Left ventricle myocardium inferior (tissue), 1 donor: ENCODE data around the gene CHPF. TPM values are rescaled to one million over a fixed set of nuclear protein-coding genes. Genes with fewer than 3 reads are reported as not detected.

ENCODE experiments used
- DNase-seq: peaks from one replicate; pipeline ENCODE4 v3.0.0-alpha.2; 2020
- H3K27ac ChIP-seq: fragments of 200-600 bp; replicated peaks from 2 replicates; pipeline ENCODE4 v1.8.0; 2021
- H3K27me3 ChIP-seq: fragments of 200-600 bp; 2 replicates; pipeline ENCODE4 v1.8.0; 2021; ENCODE audit warnings: low read depth
- H3K36me3 ChIP-seq: fragments of 200-600 bp; 2 replicates; pipeline ENCODE4 v1.8.0; 2021
- H3K4me1 ChIP-seq: fragments of 200-600 bp; 2 replicates; pipeline ENCODE4 v1.8.0; 2021
- H3K4me3 ChIP-seq: fragments of 200-600 bp; 2 replicates; pipeline ENCODE4 v1.8.0; 2021; ENCODE audit warnings: mild to moderate bottlenecking, moderate library complexity
- H3K9me3 ChIP-seq: fragments of 200-600 bp; replicated peaks from 2 replicates; pipeline ENCODE4 v1.8.0; 2021
- intact Hi-C: fragments of 100-400 bp; cut with micrococcal nuclease; formaldehyde crosslinking; loops from one replicate; pipeline ENCODE4 v1.11.0; 2022
- total RNA-seq: library from RNA; stranded (reverse); fragmentation: NEBNext Ultra II Directional; extraction: Animal tissue kit (Norgen Biotek cat#: 25700); gene quantifications from one replicate; pipeline ENCODE4 v1.2.1, GENCODE V29; 2021
- TF ChIP-seq, protein P1 (sequence below): fragments of 200-600 bp; IDR thresholded peaks from 2 replicates; pipeline ENCODE4 v1.8.0; 2021; ENCODE audit warnings: antibody characterized with exemption, mild to moderate bottlenecking, borderline replicate concordance
- donor health status: DM: no; HTN: yes; CAD: no; lungs with severe emphysema.

CHPF gene
- total RNA-seq, 1 donor from 2014 or later, result 104 TPM

DNA sequence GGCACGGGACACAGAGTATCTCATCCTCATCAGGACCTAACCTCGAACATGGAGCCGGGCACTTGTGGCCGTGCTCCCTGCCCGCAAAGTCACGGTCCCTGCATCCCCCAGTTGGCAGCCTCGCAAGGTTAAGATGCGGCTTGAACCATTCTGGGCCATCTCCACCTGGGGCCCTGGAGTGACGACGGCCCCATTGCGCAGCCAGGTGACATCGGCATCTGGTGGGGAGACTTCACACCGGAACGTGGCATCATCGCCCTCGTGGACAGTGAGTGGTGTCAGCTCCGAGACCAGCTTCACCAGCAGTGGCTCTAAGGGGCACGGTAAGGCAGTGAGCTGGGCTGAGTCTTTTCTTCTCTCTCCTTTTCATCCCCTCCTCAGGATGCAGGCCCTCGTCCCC, 12.8 kb upstream of the CHPF start:
- Histone ChIP-seq H3K27ac (no peak overlapping the region), H3K27me3 (peaks cover 32% of the 10 kb centered on the region), H3K4me1 (peaks cover 34% of the 10 kb centered on the region), H3K36me3 (peaks cover 15% of the 10 kb centered on the region), H3K4me3 (no peak overlapping the region), H3K9me3 (no peaks in the 10 kb centered on the region)
- DNase-seq, result no peak
- TF ChIP-seq, protein P1, sequence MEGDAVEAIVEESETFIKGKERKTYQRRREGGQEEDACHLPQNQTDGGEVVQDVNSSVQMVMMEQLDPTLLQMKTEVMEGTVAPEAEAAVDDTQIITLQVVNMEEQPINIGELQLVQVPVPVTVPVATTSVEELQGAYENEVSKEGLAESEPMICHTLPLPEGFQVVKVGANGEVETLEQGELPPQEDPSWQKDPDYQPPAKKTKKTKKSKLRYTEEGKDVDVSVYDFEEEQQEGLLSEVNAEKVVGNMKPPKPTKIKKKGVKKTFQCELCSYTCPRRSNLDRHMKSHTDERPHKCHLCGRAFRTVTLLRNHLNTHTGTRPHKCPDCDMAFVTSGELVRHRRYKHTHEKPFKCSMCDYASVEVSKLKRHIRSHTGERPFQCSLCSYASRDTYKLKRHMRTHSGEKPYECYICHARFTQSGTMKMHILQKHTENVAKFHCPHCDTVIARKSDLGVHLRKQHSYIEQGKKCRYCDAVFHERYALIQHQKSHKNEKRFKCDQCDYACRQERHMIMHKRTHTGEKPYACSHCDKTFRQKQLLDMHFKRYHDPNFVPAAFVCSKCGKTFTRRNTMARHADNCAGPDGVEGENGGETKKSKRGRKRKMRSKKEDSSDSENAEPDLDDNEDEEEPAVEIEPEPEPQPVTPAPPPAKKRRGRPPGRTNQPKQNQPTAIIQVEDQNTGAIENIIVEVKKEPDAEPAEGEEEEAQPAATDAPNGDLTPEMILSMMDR, result no peak
- intact Hi-C loops, result no loop called here

DNA sequence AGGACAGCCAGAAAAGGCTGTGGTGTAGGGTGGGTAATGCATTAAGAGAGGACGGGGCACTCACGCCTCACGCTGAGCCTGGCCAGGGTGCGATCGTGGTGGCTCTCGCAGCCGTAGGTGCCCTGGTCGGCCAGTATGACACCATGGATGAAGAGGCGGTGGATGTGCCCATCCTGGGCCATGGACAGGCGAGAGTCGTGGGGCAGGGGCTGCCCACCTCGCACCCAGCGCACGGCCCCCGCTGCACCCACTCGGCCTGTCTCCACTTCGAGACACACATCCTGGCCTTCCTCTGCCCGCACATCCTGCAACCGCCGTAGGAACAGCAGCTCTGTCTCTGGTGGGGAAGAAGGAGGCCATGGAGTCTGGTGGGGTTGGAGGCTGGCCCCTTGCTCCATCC, 12.3 kb upstream of the CHPF start:
- TF ChIP-seq, protein P1, result no peak
- peaks cover 15% of the 10 kb centered on the region for H3K36me3 ChIP-seq
- peaks cover 31% of the 10 kb centered on the region for H3K4me1 ChIP-seq
- H3K27ac ChIP-seq, result no peak overlapping the region
- H3K4me3 ChIP-seq, result no peak overlapping the region
- peaks cover 37% of the 10 kb centered on the region for H3K27me3 ChIP-seq
- no peak for DNase-seq
- no peaks in the 10 kb centered on the region for H3K9me3 ChIP-seq
- intact Hi-C loops, result no loop called here

DNA sequence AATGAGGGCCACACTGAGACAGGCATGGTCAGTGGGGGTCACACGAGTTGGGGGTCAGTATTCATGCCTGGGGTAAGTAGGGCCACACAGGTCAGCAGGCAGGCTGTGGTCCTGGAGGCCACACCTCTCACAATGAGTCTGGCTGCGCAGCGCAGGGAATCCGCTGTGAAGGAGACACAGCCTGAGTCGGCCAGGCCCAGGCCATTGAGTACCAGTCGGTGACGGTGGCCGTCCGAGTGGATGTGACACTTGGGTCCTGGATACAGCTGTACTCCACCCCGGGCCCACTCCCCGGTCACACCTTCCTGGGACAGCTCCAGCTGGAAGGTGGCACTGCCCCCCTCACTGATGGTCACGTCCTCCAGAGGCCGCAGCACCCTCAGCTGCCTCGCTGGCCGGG, 10.7 kb upstream of the CHPF start:
- intact Hi-C loops, result no loop called here
- DNase-seq, result no peak
- Histone ChIP-seq H3K36me3 (peaks cover 15% of the 10 kb centered on the region), H3K27ac (no peak overlapping the region), H3K27me3 (peaks cover 47% of the 10 kb centered on the region), H3K9me3 (no peaks in the 10 kb centered on the region), H3K4me3 (no peak overlapping the region), H3K4me1 (peaks cover 21% of the 10 kb centered on the region)
- TF ChIP-seq, protein P1, result no peak

DNA sequence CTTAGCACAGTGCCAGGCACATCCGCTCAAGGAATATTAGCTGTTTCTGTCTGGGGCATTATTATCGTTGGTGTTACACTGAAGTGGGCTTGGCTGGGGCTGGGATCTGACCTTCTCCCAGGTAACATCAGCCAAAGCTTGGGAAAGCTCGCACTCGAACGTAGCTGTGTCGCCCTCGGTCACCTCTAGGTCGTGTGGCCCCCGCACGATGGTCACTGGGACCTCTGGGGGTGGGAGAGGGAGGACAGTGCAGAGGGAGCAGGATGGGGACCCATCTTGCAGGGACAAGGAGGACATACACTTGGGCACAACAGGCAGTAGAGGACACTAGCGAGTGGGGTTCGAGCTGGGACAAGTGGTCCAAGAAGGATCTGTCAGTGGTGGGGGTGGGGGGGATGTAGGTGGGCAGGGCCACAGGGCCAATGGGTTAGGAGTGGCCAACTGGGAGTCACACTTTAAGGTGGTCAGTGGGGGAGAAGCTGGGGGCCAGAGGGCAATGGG, 9.9 kb upstream of the CHPF start:
- no peak overlapping the region for H3K27ac ChIP-seq
- intact Hi-C loops, result no loop called here
- peaks cover 47% of the 10 kb centered on the region for H3K27me3 ChIP-seq
- H3K4me1 ChIP-seq, result peaks cover 21% of the 10 kb centered on the region
- no peak for DNase-seq
- no peaks in the 10 kb centered on the region for H3K9me3 ChIP-seq
- peaks cover 15% of the 10 kb centered on the region for H3K36me3 ChIP-seq
- no peak overlapping the region for H3K4me3 ChIP-seq
- TF ChIP-seq, protein P1, result no peak

DNA sequence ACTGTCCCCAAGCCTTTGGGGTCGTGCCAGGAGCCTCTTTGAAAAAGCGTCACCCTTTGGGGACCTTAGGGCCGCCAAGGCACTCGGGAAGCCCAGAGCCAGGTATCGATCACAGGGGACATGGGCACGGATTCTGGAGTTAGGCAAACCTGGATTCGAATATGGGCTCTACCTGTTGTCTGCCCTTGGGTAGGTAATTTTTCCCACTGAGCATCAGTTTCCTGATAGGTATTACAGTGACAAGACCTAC, 9.5 kb upstream of the CHPF start:
- Histone ChIP-seq H3K4me1 (peaks cover 21% of the 10 kb centered on the region), H3K4me3 (peak overlapping the region; percentile 67), H3K36me3 (peaks cover 12% of the 10 kb centered on the region), H3K27ac (no peak overlapping the region), H3K9me3 (no peaks in the 10 kb centered on the region), H3K27me3 (peaks cover 47% of the 10 kb centered on the region)
- TF ChIP-seq, protein P1, result no peak
- no peak for DNase-seq
- intact Hi-C loops, result no loop called here
